Measurements from ENCODE around the gene PRDM2. TPM values are rescaled to one million over a fixed set of nuclear protein-coding genes. Genes with fewer than 3 reads are reported as not detected.

The PRDM2 gene
- total and polyA plus RNA-seq, 2 donors (not counting 1 experiment from before 2014, with no cell fraction given), result 9.1 to 11.6 TPM

DNA sequence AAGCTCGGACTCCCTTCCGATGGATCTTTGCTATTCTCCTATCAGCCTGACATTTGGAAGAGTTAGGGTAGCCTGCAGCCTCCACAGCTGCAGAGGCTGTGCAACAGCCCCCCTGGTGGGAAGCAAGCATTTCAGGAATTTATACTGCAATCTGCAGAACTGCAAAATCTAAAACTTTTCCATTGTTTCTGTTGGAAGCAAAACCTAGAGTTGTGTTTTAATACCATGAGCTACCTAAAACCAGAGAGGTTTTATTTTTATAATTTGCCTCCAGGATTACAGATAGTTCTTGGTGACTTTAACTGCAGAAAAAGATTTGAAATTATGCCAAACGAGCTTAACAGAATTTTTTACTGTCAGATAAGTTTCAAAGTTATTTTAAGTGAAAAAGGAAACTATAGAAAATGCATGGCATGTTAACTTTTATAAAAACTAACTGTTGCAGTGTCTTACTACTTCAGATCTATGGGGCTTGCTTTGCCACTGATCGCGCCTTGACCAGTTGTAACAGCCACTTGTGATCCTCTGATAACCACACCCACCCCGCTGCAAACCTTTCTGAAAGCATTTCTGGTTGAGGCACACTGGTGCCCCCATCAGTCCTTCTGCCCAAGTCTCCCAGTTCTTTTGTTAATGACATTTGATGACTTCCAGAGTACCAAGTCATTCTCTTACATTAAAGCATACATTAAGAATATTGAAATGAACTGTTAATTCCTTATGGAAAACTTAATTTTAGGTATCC, 64.8 kb downstream of the PRDM2 start:
- peaks cover 87% of the 10 kb centered on the region for H3K79me2 ChIP-seq (ENCODE audit: control insufficient read depth, insufficient read depth, low read length)
- no peak overlapping the region for H2AFZ ChIP-seq (ENCODE audit: low read length)
- H3K9me3 ChIP-seq (ENCODE audit: control insufficient read depth, insufficient read depth, low read depth, low read length), result no peaks in the 10 kb centered on the region
- H3K36me3 ChIP-seq (ENCODE audit: control insufficient read depth, insufficient read depth, low read length), result no peaks in the 10 kb centered on the region
- DNase-seq (ENCODE audit: low read depth in 2 of 2), result peak in 1 of 2 donors; percentile 70
- H4K20me1 ChIP-seq (ENCODE audit: control insufficient read depth, extremely low read depth, insufficient read depth, low read length), result no peaks in the 10 kb centered on the region
- peak overlapping the region; percentile 8 for H3K4me2 ChIP-seq (ENCODE audit: extremely low read depth, insufficient read depth, low read length)
- H3K27me3 ChIP-seq (ENCODE audit: control insufficient read depth, insufficient read depth, low read length), result no peaks in the 10 kb centered on the region
- H3K27ac ChIP-seq (ENCODE audit: insufficient read depth, low read length), result no peak overlapping the region
- H3K9ac ChIP-seq (ENCODE audit: insufficient read depth, low read length), result no peak overlapping the region
- H3K4me3 ChIP-seq (replicated peaks in 1 of 4; ENCODE audit: control extremely low read depth in 1 of 4, insufficient read depth in 1 of 4, low read depth in 3 of 4, low read length in 4 of 4), result no peak overlapping the region
- TF ChIP-seq, protein P1, sequence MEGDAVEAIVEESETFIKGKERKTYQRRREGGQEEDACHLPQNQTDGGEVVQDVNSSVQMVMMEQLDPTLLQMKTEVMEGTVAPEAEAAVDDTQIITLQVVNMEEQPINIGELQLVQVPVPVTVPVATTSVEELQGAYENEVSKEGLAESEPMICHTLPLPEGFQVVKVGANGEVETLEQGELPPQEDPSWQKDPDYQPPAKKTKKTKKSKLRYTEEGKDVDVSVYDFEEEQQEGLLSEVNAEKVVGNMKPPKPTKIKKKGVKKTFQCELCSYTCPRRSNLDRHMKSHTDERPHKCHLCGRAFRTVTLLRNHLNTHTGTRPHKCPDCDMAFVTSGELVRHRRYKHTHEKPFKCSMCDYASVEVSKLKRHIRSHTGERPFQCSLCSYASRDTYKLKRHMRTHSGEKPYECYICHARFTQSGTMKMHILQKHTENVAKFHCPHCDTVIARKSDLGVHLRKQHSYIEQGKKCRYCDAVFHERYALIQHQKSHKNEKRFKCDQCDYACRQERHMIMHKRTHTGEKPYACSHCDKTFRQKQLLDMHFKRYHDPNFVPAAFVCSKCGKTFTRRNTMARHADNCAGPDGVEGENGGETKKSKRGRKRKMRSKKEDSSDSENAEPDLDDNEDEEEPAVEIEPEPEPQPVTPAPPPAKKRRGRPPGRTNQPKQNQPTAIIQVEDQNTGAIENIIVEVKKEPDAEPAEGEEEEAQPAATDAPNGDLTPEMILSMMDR (conservative IDR thresholded peaks at IDR 0.05 in 1 of 2, IDR thresholded peaks at IDR 0.05 in 1 of 2; ENCODE audit: low read depth in 1 of 2, low read length in 2 of 2), result peak in 1 of 2 donors; percentile 5
- TF ChIP-seq EZH2 (IDR thresholded peaks at IDR 0.05; ENCODE audit: low read length, missing control alignments), result no peak
- peaks cover 12% of the 10 kb centered on the region for H3K4me1 ChIP-seq (ENCODE audit: control insufficient read depth, extremely low read depth, insufficient read depth, low read length)

- H3K27ac ChIP-seq (ENCODE audit: insufficient read depth, low read length), result peak overlapping the region; percentile 44
- H3K4me2 ChIP-seq (ENCODE audit: extremely low read depth, insufficient read depth, low read length), result no peak overlapping the region
- H2AFZ ChIP-seq (ENCODE audit: low read length), result no peak overlapping the region
- no peaks in the 10 kb centered on the region for H4K20me1 ChIP-seq (ENCODE audit: control insufficient read depth, extremely low read depth, insufficient read depth, low read length)
- no peak overlapping the region for H3K9ac ChIP-seq (ENCODE audit: insufficient read depth, low read length)
- peaks cover 83% of the 10 kb centered on the region for H3K79me2 ChIP-seq (ENCODE audit: control insufficient read depth, insufficient read depth, low read length)
- H3K9me3 ChIP-seq (ENCODE audit: control insufficient read depth, insufficient read depth, low read depth, low read length), result no peaks in the 10 kb centered on the region
- H3K27me3 ChIP-seq (ENCODE audit: control insufficient read depth, insufficient read depth, low read length), result no peaks in the 10 kb centered on the region
- H3K4me1 ChIP-seq (ENCODE audit: control insufficient read depth, extremely low read depth, insufficient read depth, low read length), result peaks cover 12% of the 10 kb centered on the region
- H3K36me3 ChIP-seq (ENCODE audit: control insufficient read depth, insufficient read depth, low read length), result no peaks in the 10 kb centered on the region
- peak; percentile 77 to 84 for DNase-seq (ENCODE audit: low read depth in 2 of 2)
- no peak overlapping the region for H3K4me3 ChIP-seq (replicated peaks in 1 of 4; ENCODE audit: control extremely low read depth in 1 of 4, insufficient read depth in 1 of 4, low read depth in 3 of 4, low read length in 4 of 4)
- no peak for TF ChIP-seq EZH2 (IDR thresholded peaks at IDR 0.05; ENCODE audit: low read length, missing control alignments)
- TF ChIP-seq, protein P1 (conservative IDR thresholded peaks at IDR 0.05 in 1 of 2, IDR thresholded peaks at IDR 0.05 in 1 of 2; ENCODE audit: low read depth in 1 of 2, low read length in 2 of 2), result no peak
These were observed 66.9 kb downstream of the PRDM2 start for GRCh38 chr1:13766592-13767564.

DNA sequence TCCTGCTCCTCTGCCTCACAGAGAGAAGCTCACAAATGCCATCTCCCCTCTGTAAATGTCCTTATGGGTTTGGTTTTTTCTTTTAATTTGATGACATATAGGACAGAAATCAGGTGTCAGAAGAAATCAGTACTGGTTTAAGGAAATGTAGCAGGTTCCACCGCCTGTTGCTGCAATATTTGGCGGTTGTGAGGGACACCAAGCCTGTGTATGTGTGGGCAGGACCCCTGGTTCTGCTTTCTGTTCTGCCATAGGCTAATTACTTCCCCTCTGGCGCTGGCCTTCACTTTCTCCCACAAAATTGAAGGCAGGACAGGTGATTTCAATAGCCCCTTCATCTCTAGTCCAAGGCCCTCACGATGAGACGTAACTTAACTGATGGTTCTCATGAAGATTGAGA, 69.2 kb downstream of the PRDM2 start:
- H3K4me3 ChIP-seq (replicated peaks in 1 of 4; ENCODE audit: control extremely low read depth in 1 of 4, insufficient read depth in 1 of 4, low read depth in 3 of 4, low read length in 4 of 4), result no peak overlapping the region
- no peaks in the 10 kb centered on the region for H3K9me3 ChIP-seq (ENCODE audit: control insufficient read depth, insufficient read depth, low read depth, low read length)
- H3K9ac ChIP-seq (ENCODE audit: insufficient read depth, low read length), result no peak overlapping the region
- no peak for DNase-seq (ENCODE audit: low read depth in 2 of 2)
- H3K36me3 ChIP-seq (ENCODE audit: control insufficient read depth, insufficient read depth, low read length), result no peaks in the 10 kb centered on the region
- H3K79me2 ChIP-seq (ENCODE audit: control insufficient read depth, insufficient read depth, low read length), result peaks cover 75% of the 10 kb centered on the region
- TF ChIP-seq, protein P1 (conservative IDR thresholded peaks at IDR 0.05 in 1 of 2, IDR thresholded peaks at IDR 0.05 in 1 of 2; ENCODE audit: low read depth in 1 of 2, low read length in 2 of 2), result no peak
- TF ChIP-seq EZH2 (IDR thresholded peaks at IDR 0.05; ENCODE audit: low read length, missing control alignments), result no peak
- no peak overlapping the region for H2AFZ ChIP-seq (ENCODE audit: low read length)
- no peaks in the 10 kb centered on the region for H4K20me1 ChIP-seq (ENCODE audit: control insufficient read depth, extremely low read depth, insufficient read depth, low read length)
- H3K27ac ChIP-seq (ENCODE audit: insufficient read depth, low read length), result no peak overlapping the region
- H3K4me1 ChIP-seq (ENCODE audit: control insufficient read depth, extremely low read depth, insufficient read depth, low read length), result peaks cover 12% of the 10 kb centered on the region
- H3K27me3 ChIP-seq (ENCODE audit: control insufficient read depth, insufficient read depth, low read length), result no peaks in the 10 kb centered on the region
- H3K4me2 ChIP-seq (ENCODE audit: extremely low read depth, insufficient read depth, low read length), result no peak overlapping the region
